Activated T-helper 17 cell treated with anti-CD3 and anti-CD28 coated beads, Interleukin-2, amount 50 U/mL, for 72 hours (primary cell): ENCODE results near the gene SOHLH1. TPM values are rescaled to one million over a fixed set of nuclear protein-coding genes. Genes with fewer than 3 reads are reported as not detected.

ENCODE experiments used
- ATAC-seq: fragments of 150-1000 bp; cut with Tn5 transposase; replicated peaks from 2 replicates; pipeline ENCODE4 v1.10.0; 2021; ENCODE audit warnings: mild to moderate bottlenecking, moderate library complexity
- H3K27ac Mint-ChIP-seq: one replicate; pipeline ENCODE4 v1.8.0; 2022; ENCODE audit warnings: mixed read lengths
- H3K27me3 Mint-ChIP-seq: one replicate; pipeline ENCODE4 v1.8.0; 2022; ENCODE audit warnings: mixed read lengths
- H3K36me3 Mint-ChIP-seq: one replicate; pipeline ENCODE4 v1.8.0; 2022; ENCODE audit warnings: low read depth, mild to moderate bottlenecking, mixed read lengths
- H3K4me1 Mint-ChIP-seq: one replicate; pipeline ENCODE4 v1.8.0; 2022; ENCODE audit warnings: mixed read lengths
- H3K4me3 Mint-ChIP-seq: one replicate; pipeline ENCODE4 v1.8.0; 2022; ENCODE audit warnings: mild to moderate bottlenecking, mixed read lengths
- H3K9me3 Mint-ChIP-seq: one replicate; pipeline ENCODE4 v1.8.0; 2022; ENCODE audit warnings: mixed read lengths
- total RNA-seq, 2 donors: library from RNA; stranded (reverse); gene quantifications; one replicate each; pipeline ENCODE4 v1.2.3, GENCODE V29; 2022

Gene SOHLH1
- total RNA-seq, 2 donors from 2014 or later = not detected

GRCh38 chr9:135701067-135701958 lies 2.0 kb upstream of the SOHLH1 start:
- peak; percentile 8 for ATAC-seq
- Mint-ChIP-seq H3K27me3 (no peaks in the 10 kb centered on the region), H3K4me3 (no peak overlapping the region), H3K9me3 (no peaks in the 10 kb centered on the region), H3K27ac (no peak overlapping the region), H3K36me3 (no peaks in the 10 kb centered on the region), H3K4me1 (no peaks in the 10 kb centered on the region)

- Mint-ChIP-seq H3K27me3 (no peaks in the 10 kb centered on the region), H3K4me1 (no peaks in the 10 kb centered on the region), H3K9me3 (no peaks in the 10 kb centered on the region), H3K36me3 (no peaks in the 10 kb centered on the region), H3K4me3 (no peak overlapping the region), H3K27ac (no peak overlapping the region)
- ATAC-seq = no peak
Observed at GRCh38 chr9:135700525-135700924, 1.2 kb upstream of the SOHLH1 start.

GRCh38 chr9:135698767-135699166 lies 514 bp downstream of the SOHLH1 start:
- no peaks in the 10 kb centered on the region for H3K9me3 Mint-ChIP-seq

GRCh38 chr9:135698236-135698635 lies 1.0 kb downstream of the SOHLH1 start:
- H3K4me1 Mint-ChIP-seq = no peaks in the 10 kb centered on the region
- H3K9me3 Mint-ChIP-seq = no peaks in the 10 kb centered on the region
- no peaks in the 10 kb centered on the region for H3K27me3 Mint-ChIP-seq
- no peak for ATAC-seq
- H3K4me3 Mint-ChIP-seq = no peak overlapping the region
- H3K36me3 Mint-ChIP-seq = no peaks in the 10 kb centered on the region
- no peak overlapping the region for H3K27ac Mint-ChIP-seq

More at GRCh38 chr9:135698767-135699166, 514 bp downstream of the SOHLH1 start:
- no peaks in the 10 kb centered on the region for H3K4me1 Mint-ChIP-seq
- H3K36me3 Mint-ChIP-seq = no peaks in the 10 kb centered on the region
- no peak overlapping the region for H3K27ac Mint-ChIP-seq
- no peak for ATAC-seq
- no peak overlapping the region for H3K4me3 Mint-ChIP-seq
- H3K27me3 Mint-ChIP-seq = no peaks in the 10 kb centered on the region

- no peak overlapping the region for H3K27ac Mint-ChIP-seq
- no peaks in the 10 kb centered on the region for H3K4me1 Mint-ChIP-seq
- no peaks in the 10 kb centered on the region for H3K36me3 Mint-ChIP-seq
- H3K27me3 Mint-ChIP-seq = no peaks in the 10 kb centered on the region
- no peak for ATAC-seq
- H3K4me3 Mint-ChIP-seq = no peak overlapping the region
- H3K9me3 Mint-ChIP-seq = no peaks in the 10 kb centered on the region
Observed at GRCh38 chr9:135697226-135697625, 2.1 kb downstream of the SOHLH1 start.

- Mint-ChIP-seq H3K27ac (no peak overlapping the region), H3K4me1 (no peaks in the 10 kb centered on the region), H3K36me3 (no peaks in the 10 kb centered on the region), H3K9me3 (no peaks in the 10 kb centered on the region), H3K27me3 (peaks cover 5% of the 10 kb centered on the region), H3K4me3 (no peak overlapping the region)
- ATAC-seq = no peak
Observed at GRCh38 chr9:135696446-135696845, 2.8 kb downstream of the SOHLH1 start.

GRCh38 chr9:135695642-135696041 lies 3.6 kb downstream of the SOHLH1 start:
- peaks cover 5% of the 10 kb centered on the region for H3K27me3 Mint-ChIP-seq
- no peak for ATAC-seq
- no peak overlapping the region for H3K4me3 Mint-ChIP-seq
- H3K36me3 Mint-ChIP-seq = no peaks in the 10 kb centered on the region
- no peaks in the 10 kb centered on the region for H3K4me1 Mint-ChIP-seq
- H3K27ac Mint-ChIP-seq = no peak overlapping the region
- no peaks in the 10 kb centered on the region for H3K9me3 Mint-ChIP-seq

GRCh38 chr9:135695036-135695435 lies 4.2 kb downstream of the SOHLH1 start:
- no peaks in the 10 kb centered on the region for H3K9me3 Mint-ChIP-seq
- no peak overlapping the region for H3K27ac Mint-ChIP-seq
- no peak overlapping the region for H3K4me3 Mint-ChIP-seq
- no peak for ATAC-seq
- peaks cover 5% of the 10 kb centered on the region for H3K27me3 Mint-ChIP-seq
- H3K4me1 Mint-ChIP-seq = no peaks in the 10 kb centered on the region
- H3K36me3 Mint-ChIP-seq = no peaks in the 10 kb centered on the region

GRCh38 chr9:135694414-135694813 lies 4.9 kb downstream of the SOHLH1 start:
- no peaks in the 10 kb centered on the region for H3K9me3 Mint-ChIP-seq
- H3K4me1 Mint-ChIP-seq = no peaks in the 10 kb centered on the region
- ATAC-seq = no peak
- H3K4me3 Mint-ChIP-seq = no peak overlapping the region
- peaks cover 5% of the 10 kb centered on the region for H3K27me3 Mint-ChIP-seq
- no peaks in the 10 kb centered on the region for H3K36me3 Mint-ChIP-seq
- no peak overlapping the region for H3K27ac Mint-ChIP-seq

- no peak for ATAC-seq
- peaks cover 5% of the 10 kb centered on the region for H3K27me3 Mint-ChIP-seq
- H3K4me1 Mint-ChIP-seq = no peaks in the 10 kb centered on the region
- no peak overlapping the region for H3K27ac Mint-ChIP-seq
- no peak overlapping the region for H3K4me3 Mint-ChIP-seq
- no peaks in the 10 kb centered on the region for H3K36me3 Mint-ChIP-seq
- no peaks in the 10 kb centered on the region for H3K9me3 Mint-ChIP-seq
Observed at GRCh38 chr9:135693771-135694170, 5.5 kb downstream of the SOHLH1 start.

- H3K27me3 Mint-ChIP-seq = peaks cover 5% of the 10 kb centered on the region
- ATAC-seq = no peak
Observed at GRCh38 chr9:135693265-135693664, 6.0 kb downstream of the SOHLH1 start.

GRCh38 chr9:135692410-135692809 lies 6.9 kb downstream of the SOHLH1 start:
- Mint-ChIP-seq H3K9me3 (no peaks in the 10 kb centered on the region), H3K27ac (no peak overlapping the region), H3K4me1 (no peaks in the 10 kb centered on the region), H3K4me3 (no peak overlapping the region), H3K27me3 (peaks cover 5% of the 10 kb centered on the region), H3K36me3 (no peaks in the 10 kb centered on the region)
- peak; percentile 16 for ATAC-seq

More at GRCh38 chr9:135693265-135693664, 6.0 kb downstream of the SOHLH1 start:
- no peaks in the 10 kb centered on the region for H3K4me1 Mint-ChIP-seq
- H3K4me3 Mint-ChIP-seq = no peak overlapping the region
- no peak overlapping the region for H3K27ac Mint-ChIP-seq
- H3K9me3 Mint-ChIP-seq = no peaks in the 10 kb centered on the region
- H3K36me3 Mint-ChIP-seq = no peaks in the 10 kb centered on the region

GRCh38 chr9:135690836-135691570 lies 8.3 kb downstream of the SOHLH1 start:
- H3K9me3 Mint-ChIP-seq = no peaks in the 10 kb centered on the region
- no peak overlapping the region for H3K4me3 Mint-ChIP-seq
- no peak for ATAC-seq
- no peak overlapping the region for H3K27ac Mint-ChIP-seq
- peaks cover 5% of the 10 kb centered on the region for H3K27me3 Mint-ChIP-seq
- no peaks in the 10 kb centered on the region for H3K4me1 Mint-ChIP-seq
- H3K36me3 Mint-ChIP-seq = no peaks in the 10 kb centered on the region

- Mint-ChIP-seq H3K9me3 (no peaks in the 10 kb centered on the region), H3K36me3 (no peaks in the 10 kb centered on the region), H3K4me1 (no peaks in the 10 kb centered on the region), H3K27ac (no peak overlapping the region), H3K27me3 (peaks cover 5% of the 10 kb centered on the region), H3K4me3 (no peak overlapping the region)
- ATAC-seq = no peak
Observed at GRCh38 chr9:135689011-135689410, 10.3 kb downstream of the SOHLH1 start.

- no peaks in the 10 kb centered on the region for H3K9me3 Mint-ChIP-seq
- ATAC-seq = no peak
Observed at GRCh38 chr9:135687216-135687615, 12.1 kb downstream of the SOHLH1 start.

More at GRCh38 chr9:135687216-135687615, 12.1 kb downstream of the SOHLH1 start:
- Mint-ChIP-seq H3K4me1 (no peaks in the 10 kb centered on the region), H3K27ac (no peak overlapping the region), H3K27me3 (peaks cover 11% of the 10 kb centered on the region), H3K36me3 (no peaks in the 10 kb centered on the region), H3K4me3 (no peak overlapping the region)
